SJSA1 (cell line): ENCODE results near the gene DNAJC6. TPM values are rescaled to one million over a fixed set of nuclear protein-coding genes. Genes with fewer than 3 reads are reported as not detected.
"Not testable (repeated sequence)": the region's sequence is repeated elsewhere in the genome, so short reads cannot be mapped to it uniquely, and the experiment has no call there.

Source experiments
- DNase-seq, 2 experiments: peaks; one replicate each; pipeline ENCODE4 v3.0.0-alpha.2; 2015 to 2020; ENCODE audit warnings: low spot score in 2 of 2, low read depth in 1 of 2
- H3K27ac ChIP-seq: fragments of 250-450 bp; sonication (Bioruptor Pico); 2 replicates; pipeline ENCODE4 v1.5.1; 2020; ENCODE audit warnings: mild to moderate bottlenecking, moderate library complexity
- H3K27me3 ChIP-seq: fragments of 250-450 bp; sonication (Bioruptor Pico); replicated peaks from 2 replicates; pipeline ENCODE4 v1.5.1; 2020; ENCODE audit warnings: mild to moderate bottlenecking, moderate library complexity
- H3K36me3 ChIP-seq: fragments of 250-450 bp; sonication (Bioruptor Pico); 2 replicates; pipeline ENCODE4 v1.5.1; 2020; ENCODE audit warnings: mild to moderate bottlenecking
- H3K4me1 ChIP-seq: fragments of 250-450 bp; sonication (Bioruptor Pico); replicated peaks from 2 replicates; pipeline ENCODE4 v1.6.1; 2021; ENCODE audit warnings: mild to moderate bottlenecking
- H3K4me3 ChIP-seq: fragments of 250-450 bp; sonication (Bioruptor Pico); 2 replicates; pipeline ENCODE4 v1.5.1; 2020; ENCODE audit warnings: mild to moderate bottlenecking
- H3K9me3 ChIP-seq: fragments of 250-450 bp; sonication (Bioruptor Pico); replicated peaks from 2 replicates; pipeline ENCODE4 v1.5.1; 2020; ENCODE audit warnings: mild to moderate bottlenecking
- total RNA-seq: library from RNA; depleted of rRNA; stranded (reverse); fragments of >200 nt; shearing (Covaris generic); gene quantifications from 2 replicates; pipeline ENCODE4 v1.2.3, GENCODE V29; 2014

The DNAJC6 gene
- total RNA-seq, 1 experiment from 2014 or later, result 0.47 TPM

DNA sequence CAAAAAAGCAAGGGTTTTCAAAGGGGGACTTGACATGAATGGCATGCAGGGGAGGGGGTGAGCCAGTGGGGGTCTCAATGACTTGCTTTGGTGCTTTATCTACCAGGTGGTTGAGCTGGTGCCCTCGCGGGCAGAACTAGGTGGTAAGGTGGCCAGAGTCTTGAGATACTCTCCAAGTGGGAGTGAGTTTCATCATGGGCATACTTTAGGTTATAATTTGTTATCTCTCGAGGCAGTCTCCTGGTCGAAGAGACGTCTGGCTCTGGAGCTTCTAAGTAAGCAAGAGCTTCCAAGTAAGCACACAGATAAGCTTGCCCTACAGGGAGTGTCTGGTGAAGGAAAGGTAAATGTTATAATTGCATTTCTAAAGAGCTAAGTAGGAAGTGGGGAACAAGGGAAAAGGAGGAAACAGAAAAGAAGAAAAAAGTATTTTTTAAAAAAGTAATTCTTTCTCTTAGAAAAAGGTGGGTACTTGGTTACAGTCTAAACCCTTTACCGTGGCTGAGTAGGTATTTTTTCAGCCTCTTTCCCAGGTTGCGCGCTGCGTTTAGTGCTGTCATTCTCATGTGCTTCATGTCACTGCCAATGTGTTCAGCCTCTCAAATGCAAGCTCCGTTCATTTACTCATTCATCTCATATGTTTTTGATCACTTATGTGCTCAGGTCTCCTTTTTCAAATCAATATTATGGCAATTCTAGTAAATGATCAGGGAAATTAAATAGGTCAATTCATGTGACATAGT, 31.6 kb upstream of the DNAJC6 start:
- no peak for DNase-seq
- H3K27ac ChIP-seq, result no peak overlapping the region
- H3K9me3 ChIP-seq, result no peaks in the 10 kb centered on the region
- H3K36me3 ChIP-seq, result no peaks in the 10 kb centered on the region
- peaks cover 7% of the 10 kb centered on the region; the same call in 1 of the 2 replicates for H3K27me3 ChIP-seq
- H3K4me1 ChIP-seq, result no peaks in the 10 kb centered on the region
- H3K4me3 ChIP-seq, result no peak overlapping the region

- Histone ChIP-seq H3K36me3 (no peaks in the 10 kb centered on the region), H3K9me3 (no peaks in the 10 kb centered on the region), H3K4me3 (no peak overlapping the region), H3K4me1 (no peaks in the 10 kb centered on the region), H3K27me3 (peaks cover 7% of the 10 kb centered on the region), H3K27ac (no peak overlapping the region)
- DNase-seq, result no peak
These were observed 30.8 kb upstream of the DNAJC6 start for GRCh38 chr1:65278376-65279069.

GRCh38 chr1:65279070-65279779, 30.1 kb upstream of the DNAJC6 start:
- H3K27me3 ChIP-seq, result peaks cover 7% of the 10 kb centered on the region
- no peak overlapping the region for H3K27ac ChIP-seq
- DNase-seq, result no peak
- H3K4me1 ChIP-seq, result no peaks in the 10 kb centered on the region
- no peaks in the 10 kb centered on the region for H3K9me3 ChIP-seq
- no peaks in the 10 kb centered on the region for H3K36me3 ChIP-seq
- H3K4me3 ChIP-seq, result no peak overlapping the region

GRCh38 chr1:65281846-65282245, 27.5 kb upstream of the DNAJC6 start:
- H3K36me3 ChIP-seq, result no peaks in the 10 kb centered on the region
- H3K9me3 ChIP-seq, result no peaks in the 10 kb centered on the region
- no peak overlapping the region for H3K4me3 ChIP-seq
- no peak for DNase-seq
- peaks cover 7% of the 10 kb centered on the region for H3K27me3 ChIP-seq
- no peaks in the 10 kb centered on the region for H3K4me1 ChIP-seq
- no peak overlapping the region for H3K27ac ChIP-seq

DNA sequence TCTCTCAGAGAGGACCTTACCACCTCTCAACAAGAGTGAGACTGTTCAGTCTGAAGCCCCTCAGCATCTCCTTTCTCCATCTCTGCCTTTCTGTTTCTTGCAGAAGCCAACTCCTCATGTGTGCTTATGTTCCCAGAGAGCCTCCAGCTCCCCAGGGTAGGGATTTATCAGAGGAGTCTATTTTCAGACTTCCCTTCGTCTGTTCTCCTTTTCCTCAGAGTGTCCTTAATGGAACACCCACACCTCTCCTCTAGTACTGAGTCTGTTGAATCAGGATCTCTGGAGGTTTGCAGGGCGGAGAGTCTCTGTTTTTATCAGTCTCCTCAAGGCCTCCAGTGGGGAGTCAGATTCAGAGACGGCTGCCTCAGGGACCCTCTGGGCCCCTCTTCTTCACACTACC, 25.1 kb upstream of the DNAJC6 start:
- Histone ChIP-seq H3K9me3 (no peaks in the 10 kb centered on the region), H3K4me1 (no peaks in the 10 kb centered on the region), H3K4me3 (no peak overlapping the region), H3K27ac (no peak overlapping the region), H3K27me3 (peaks cover 9% of the 10 kb centered on the region), H3K36me3 (no peaks in the 10 kb centered on the region)
- no peak for DNase-seq

- 0 out of 2 replicates have a peak, but pooled peaks cover 3% of the 10 kb centered on the region for H3K27me3 ChIP-seq
- DNase-seq, result no peak
- no peak overlapping the region for H3K4me3 ChIP-seq
- H3K9me3 ChIP-seq, result no peaks in the 10 kb centered on the region
- H3K4me1 ChIP-seq, result no peaks in the 10 kb centered on the region
- no peaks in the 10 kb centered on the region for H3K36me3 ChIP-seq
- no peak overlapping the region for H3K27ac ChIP-seq
These were observed 19.9 kb upstream of the DNAJC6 start for GRCh38 chr1:65289449-65289848.

GRCh38 chr1:65291818-65292217, 17.5 kb upstream of the DNAJC6 start:
- not testable (repeated sequence) for H3K27ac ChIP-seq, H3K9me3 ChIP-seq, H3K27me3 ChIP-seq, DNase-seq, H3K4me3 ChIP-seq, H3K4me1 ChIP-seq, H3K36me3 ChIP-seq

DNA sequence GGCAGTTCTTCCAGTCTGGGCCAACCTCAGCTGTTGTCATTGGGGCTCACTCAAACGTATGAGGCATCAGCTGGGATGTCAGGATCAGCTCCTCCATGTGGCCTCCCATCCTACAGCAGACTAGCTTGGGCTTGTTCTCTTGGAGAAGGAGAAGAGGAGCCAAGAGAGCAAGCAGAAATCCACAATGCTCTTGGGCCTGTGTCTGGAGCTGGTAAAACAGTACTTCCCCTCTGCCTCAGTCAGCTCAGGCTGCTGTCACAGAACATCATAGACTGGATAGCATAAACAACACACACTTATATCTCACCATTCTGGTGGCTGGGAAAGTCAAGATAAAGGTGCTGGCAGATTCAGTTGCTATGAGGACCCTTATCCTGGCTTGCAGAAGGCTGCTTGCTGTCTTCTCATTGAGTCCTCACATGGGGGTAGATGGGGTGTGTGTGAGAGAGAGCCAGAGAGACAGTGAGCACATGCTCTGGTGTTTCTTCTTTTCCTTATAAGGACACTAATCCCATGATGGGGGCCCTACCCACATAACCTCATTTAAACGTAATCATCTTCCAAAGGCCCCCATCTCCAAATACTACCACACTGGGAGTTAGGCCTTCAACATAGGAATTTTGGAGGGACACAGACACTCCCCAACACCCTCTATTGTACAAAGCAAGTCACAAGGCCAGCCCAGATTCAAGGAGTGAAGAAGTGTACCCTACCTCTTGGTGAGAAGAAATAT, 16.3 kb upstream of the DNAJC6 start:
- Histone ChIP-seq H3K27ac (no peak overlapping the region), H3K36me3 (no peaks in the 10 kb centered on the region), H3K9me3 (no peaks in the 10 kb centered on the region), H3K4me3 (no peak overlapping the region), H3K4me1 (no peaks in the 10 kb centered on the region), H3K27me3 (0 out of 2 replicates have a peak, but pooled peaks cover 6% of the 10 kb centered on the region)
- DNase-seq, result no peak

GRCh38 chr1:65297706-65298105, 11.6 kb upstream of the DNAJC6 start:
- DNase-seq, result no peak
- Histone ChIP-seq H3K4me3 (no peak overlapping the region), H3K4me1 (no peaks in the 10 kb centered on the region), H3K27me3 (0 out of 2 replicates have a peak, but pooled peaks cover 3% of the 10 kb centered on the region), H3K27ac (no peak overlapping the region), H3K36me3 (no peaks in the 10 kb centered on the region), H3K9me3 (no peaks in the 10 kb centered on the region)

DNA sequence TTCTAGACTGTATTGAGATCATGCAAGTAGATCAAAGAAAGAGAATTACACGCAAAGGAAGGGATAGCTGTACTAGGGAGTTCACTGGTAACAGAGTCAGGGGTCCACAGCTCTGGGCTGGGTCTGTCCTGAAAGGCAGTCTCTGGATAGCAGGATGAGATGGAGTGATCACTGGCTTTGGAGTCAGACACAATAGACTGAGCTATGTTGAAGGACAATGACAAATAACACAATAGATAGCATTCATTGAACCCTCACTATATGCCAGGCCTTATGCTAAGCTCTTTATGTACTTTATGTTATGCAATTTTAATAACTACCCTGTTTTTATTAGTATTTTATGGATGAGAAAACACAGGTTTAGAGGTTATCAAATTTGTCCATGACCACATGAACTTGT, 10.0 kb upstream of the DNAJC6 start:
- Histone ChIP-seq H3K36me3 (no peaks in the 10 kb centered on the region), H3K27me3 (0 out of 2 replicates have a peak, but pooled peaks cover 6% of the 10 kb centered on the region), H3K4me3 (no peak overlapping the region), H3K9me3 (no peaks in the 10 kb centered on the region), H3K4me1 (no peaks in the 10 kb centered on the region), H3K27ac (no peak overlapping the region)
- DNase-seq, result no peak

DNA sequence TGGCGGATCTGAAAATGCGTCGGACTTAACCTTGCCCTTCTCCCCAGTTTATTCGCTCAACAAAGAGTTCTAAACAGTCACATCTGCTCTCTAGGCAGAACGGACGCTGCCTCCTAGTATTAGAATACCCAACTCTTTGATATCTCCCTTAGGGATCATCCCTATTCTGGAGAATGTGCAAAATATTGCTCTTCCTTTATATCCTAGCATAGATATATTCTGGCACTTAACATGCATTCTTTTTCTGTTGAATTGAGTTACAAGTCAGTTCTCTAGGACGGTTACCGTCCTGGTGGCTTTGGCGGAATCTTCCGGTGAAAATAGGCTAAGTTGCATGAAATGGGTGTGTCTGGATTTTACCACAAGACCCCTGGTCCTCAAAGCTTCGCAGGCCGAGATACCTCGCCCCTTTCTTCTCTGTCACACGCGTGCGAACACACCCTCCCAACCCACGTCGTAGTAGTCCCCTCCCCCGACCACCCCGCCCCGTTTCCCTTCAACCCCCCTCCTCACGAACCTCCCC, 501 bp upstream of the DNAJC6 start:
- H3K4me3 ChIP-seq, result no peak overlapping the region
- H3K4me1 ChIP-seq, result peaks cover 4% of the 10 kb centered on the region; the same call in 1 of the 2 replicates
- no peak overlapping the region for H3K27ac ChIP-seq

DNA sequence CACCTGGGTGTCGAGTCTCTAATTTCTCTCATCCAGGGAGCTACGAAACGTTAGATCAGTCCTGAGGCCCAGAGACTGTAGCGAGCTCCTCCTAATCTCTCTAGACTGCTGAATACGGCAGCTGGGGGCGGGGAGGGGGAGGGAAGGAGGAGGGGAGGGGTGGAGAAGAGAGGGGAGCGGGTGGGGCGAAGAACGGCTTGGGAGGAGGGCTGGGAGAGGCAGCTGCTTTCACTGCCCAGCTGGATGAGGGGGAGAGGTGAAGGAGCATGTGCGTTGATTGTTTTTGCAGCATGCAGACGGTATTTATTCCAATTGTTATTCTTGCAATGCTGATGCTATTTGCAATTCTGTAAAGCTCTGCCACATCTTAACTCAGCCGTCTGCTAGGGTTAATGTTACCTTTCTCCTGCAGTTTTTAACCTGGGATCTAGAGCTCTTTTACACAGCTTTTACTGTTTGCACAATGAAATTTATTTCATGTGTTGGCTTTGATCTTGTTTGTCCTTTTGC, 790 bp downstream of the DNAJC6 start:
- DNase-seq, result no peak
- H3K27ac ChIP-seq, result no peak overlapping the region
- H3K4me3 ChIP-seq, result no peak overlapping the region
- H3K36me3 ChIP-seq, result no peaks in the 10 kb centered on the region
- peaks cover 4% of the 10 kb centered on the region; the same call in 1 of the 2 replicates for H3K4me1 ChIP-seq
- H3K27me3 ChIP-seq, result peaks cover 20% of the 10 kb centered on the region
- H3K9me3 ChIP-seq, result no peaks in the 10 kb centered on the region

More for the DNA sequence above, 501 bp upstream of the DNAJC6 start:
- H3K27me3 ChIP-seq, result peaks cover 21% of the 10 kb centered on the region
- no peaks in the 10 kb centered on the region for H3K36me3 ChIP-seq
- no peaks in the 10 kb centered on the region for H3K9me3 ChIP-seq
- DNase-seq, result no peak

DNA sequence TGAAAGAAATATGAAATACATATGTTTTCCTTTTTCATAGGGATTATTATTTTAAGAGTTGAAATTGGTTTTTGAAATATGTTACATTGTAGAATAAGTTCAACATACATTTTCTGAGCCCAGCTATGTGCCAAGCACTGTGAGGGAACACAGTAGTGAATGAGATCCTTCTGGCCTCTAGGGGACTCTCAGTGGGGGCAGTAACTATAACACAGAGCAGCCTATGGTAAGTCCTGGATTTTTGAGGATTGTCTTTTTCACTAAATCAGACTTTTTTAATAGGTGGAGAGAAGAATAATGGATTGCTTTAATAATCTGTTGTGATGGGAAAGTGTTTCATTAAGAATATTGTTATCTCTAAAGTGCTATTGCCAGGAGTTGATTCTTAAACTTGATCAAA, 2.4 kb downstream of the DNAJC6 start:
- no peak overlapping the region for H3K4me3 ChIP-seq
- peaks cover 4% of the 10 kb centered on the region; the same call in 1 of the 2 replicates for H3K4me1 ChIP-seq
- DNase-seq, result no peak
- peaks cover 20% of the 10 kb centered on the region for H3K27me3 ChIP-seq
- no peak overlapping the region for H3K27ac ChIP-seq
- no peaks in the 10 kb centered on the region for H3K9me3 ChIP-seq
- no peaks in the 10 kb centered on the region for H3K36me3 ChIP-seq
